Measurements from ENCODE around the gene NUBPL. TPM values are rescaled to one million over a fixed set of nuclear protein-coding genes. Genes with fewer than 3 reads are reported as not detected.

NUBPL gene
- polyA plus RNA-seq, 4 donors: 1.1 to 12.2 (median 4.6) TPM

- Histone ChIP-seq H3K36me3 (ENCODE audit: control insufficient read depth in 3 of 3, insufficient read depth in 2 of 3, low read depth in 1 of 3, low read length in 3 of 3) (no peaks in the 10 kb centered on the region), H3K4me3 (ENCODE audit: low read depth in 1 of 3, low read length in 3 of 3) (no peak overlapping the region), H3K4me1 (ENCODE audit: control insufficient read depth in 3 of 3, insufficient read depth in 2 of 3, low read depth in 1 of 3, low read length in 2 of 3) (peaks cover 0 to 2% (median 0%) of the 10 kb centered on the region in 3 donors), H3K9me3 (ENCODE audit: control insufficient read depth in 2 of 2, insufficient read depth in 1 of 2, low read depth in 1 of 2, low read length in 1 of 2) (no peaks in the 10 kb centered on the region), H3K27me3 (ENCODE audit: control insufficient read depth in 3 of 3, insufficient read depth in 3 of 3, low read length in 3 of 3) (no peaks in the 10 kb centered on the region), H3K27ac (ENCODE audit: low read depth in 1 of 3, low read length in 2 of 3) (no peak overlapping the region)
- DNase-seq: peak in 1 of 2 donors; percentile 69
- WGBS, 3 donors: 11 to 55% (median 21%) methylated on average over 3 of the region's 3 CpGs
- FAIRE-seq: no peak
Measured at GRCh38 chr14:31690056-31690455, 128.9 kb downstream of the NUBPL start.

- peak; percentile 11 to 24 for DNase-seq
- Histone ChIP-seq H3K27ac (ENCODE audit: low read depth in 1 of 3, low read length in 2 of 3) (no peak overlapping the region), H3K9me3 (ENCODE audit: control insufficient read depth in 2 of 2, insufficient read depth in 1 of 2, low read depth in 1 of 2, low read length in 1 of 2) (no peaks in the 10 kb centered on the region), H3K36me3 (ENCODE audit: control insufficient read depth in 3 of 3, insufficient read depth in 2 of 3, low read depth in 1 of 3, low read length in 3 of 3) (no peaks in the 10 kb centered on the region), H3K27me3 (ENCODE audit: control insufficient read depth in 3 of 3, insufficient read depth in 3 of 3, low read length in 3 of 3) (no peaks in the 10 kb centered on the region), H3K4me3 (ENCODE audit: low read depth in 1 of 3, low read length in 3 of 3) (no peak overlapping the region), H3K4me1 (ENCODE audit: control insufficient read depth in 3 of 3, insufficient read depth in 2 of 3, low read depth in 1 of 3, low read length in 2 of 3) (peaks cover 0 to 2% (median 0%) of the 10 kb centered on the region in 3 donors)
- FAIRE-seq: no peak
- 53 to 75% (median 69%) methylated on average over 1 of the region's 1 CpG for WGBS, 3 donors
Measured at GRCh38 chr14:31692376-31692781, 131.2 kb downstream of the NUBPL start.

- 16 to 47% (median 23%) methylated on average over 4 of the region's 4 CpGs for WGBS, 3 donors
- peaks cover 0 to 11% of the 10 kb centered on the region in 2 donors for H3K9me3 ChIP-seq (ENCODE audit: control insufficient read depth in 2 of 2, insufficient read depth in 1 of 2, low read depth in 1 of 2, low read length in 1 of 2)
- FAIRE-seq (no peak), DNase-seq (peak; percentile 26 to 28)
- no peak overlapping the region for H3K4me3 ChIP-seq (ENCODE audit: low read depth in 1 of 3, low read length in 3 of 3)
- no peaks in the 10 kb centered on the region for H3K36me3 ChIP-seq (ENCODE audit: control insufficient read depth in 3 of 3, insufficient read depth in 2 of 3, low read depth in 1 of 3, low read length in 3 of 3)
- H3K4me1 ChIP-seq (ENCODE audit: control insufficient read depth in 3 of 3, insufficient read depth in 2 of 3, low read depth in 1 of 3, low read length in 2 of 3): no peaks in the 10 kb centered on the region
- no peak overlapping the region for H3K27ac ChIP-seq (ENCODE audit: low read depth in 1 of 3, low read length in 2 of 3)
- no peaks in the 10 kb centered on the region for H3K27me3 ChIP-seq (ENCODE audit: control insufficient read depth in 3 of 3, insufficient read depth in 3 of 3, low read length in 3 of 3)
Measured at GRCh38 chr14:31696378-31696777, 135.2 kb downstream of the NUBPL start.

- Histone ChIP-seq H3K4me3 (ENCODE audit: low read depth in 1 of 3, low read length in 3 of 3) (no peak overlapping the region), H3K4me1 (ENCODE audit: control insufficient read depth in 3 of 3, insufficient read depth in 2 of 3, low read depth in 1 of 3, low read length in 2 of 3) (no peaks in the 10 kb centered on the region), H3K27ac (ENCODE audit: low read depth in 1 of 3, low read length in 2 of 3) (no peak overlapping the region), H3K9me3 (ENCODE audit: control insufficient read depth in 2 of 2, insufficient read depth in 1 of 2, low read depth in 1 of 2, low read length in 1 of 2) (peaks cover 0 to 29% of the 10 kb centered on the region in 2 donors), H3K36me3 (ENCODE audit: control insufficient read depth in 3 of 3, insufficient read depth in 2 of 3, low read depth in 1 of 3, low read length in 3 of 3) (peaks cover 0 to 13% (median 0%) of the 10 kb centered on the region in 3 donors), H3K27me3 (ENCODE audit: control insufficient read depth in 3 of 3, insufficient read depth in 3 of 3, low read length in 3 of 3) (no peaks in the 10 kb centered on the region)
- no peak for DNase-seq
- no peak for FAIRE-seq
Measured at GRCh38 chr14:31699809-31700208, 138.6 kb downstream of the NUBPL start.

GRCh38 chr14:31700282-31701074, 139.3 kb downstream of the NUBPL start:
- WGBS, 3 donors: 94 to 96% (median 95%) methylated on average over 26 to 35 of the region's 35 CpGs
- Histone ChIP-seq H3K27me3 (ENCODE audit: control insufficient read depth in 3 of 3, insufficient read depth in 3 of 3, low read length in 3 of 3) (no peaks in the 10 kb centered on the region), H3K36me3 (ENCODE audit: control insufficient read depth in 3 of 3, insufficient read depth in 2 of 3, low read depth in 1 of 3, low read length in 3 of 3) (peaks cover 0 to 17% (median 0%) of the 10 kb centered on the region in 3 donors), H3K27ac (ENCODE audit: low read depth in 1 of 3, low read length in 2 of 3) (no peak overlapping the region), H3K4me3 (ENCODE audit: low read depth in 1 of 3, low read length in 3 of 3) (no peak overlapping the region), H3K4me1 (ENCODE audit: control insufficient read depth in 3 of 3, insufficient read depth in 2 of 3, low read depth in 1 of 3, low read length in 2 of 3) (no peaks in the 10 kb centered on the region), H3K9me3 (ENCODE audit: control insufficient read depth in 2 of 2, insufficient read depth in 1 of 2, low read depth in 1 of 2, low read length in 1 of 2) (peaks cover 0 to 29% of the 10 kb centered on the region in 2 donors)
- DNase-seq: no peak
- no peak for FAIRE-seq

- 78 to 95% (median 91%) methylated on average over 2 of the region's 2 CpGs for WGBS, 3 donors
- FAIRE-seq (no peak), DNase-seq (no peak)
- Histone ChIP-seq H3K36me3 (ENCODE audit: control insufficient read depth in 3 of 3, insufficient read depth in 2 of 3, low read depth in 1 of 3, low read length in 3 of 3) (peaks cover 0 to 21% (median 0%) of the 10 kb centered on the region in 3 donors), H3K4me3 (ENCODE audit: low read depth in 1 of 3, low read length in 3 of 3) (no peak overlapping the region), H3K27ac (ENCODE audit: low read depth in 1 of 3, low read length in 2 of 3) (no peak overlapping the region), H3K4me1 (ENCODE audit: control insufficient read depth in 3 of 3, insufficient read depth in 2 of 3, low read depth in 1 of 3, low read length in 2 of 3) (no peaks in the 10 kb centered on the region), H3K27me3 (ENCODE audit: control insufficient read depth in 3 of 3, insufficient read depth in 3 of 3, low read length in 3 of 3) (no peaks in the 10 kb centered on the region), H3K9me3 (ENCODE audit: control insufficient read depth in 2 of 2, insufficient read depth in 1 of 2, low read depth in 1 of 2, low read length in 1 of 2) (peaks cover 0 to 36% of the 10 kb centered on the region in 2 donors)
Measured at GRCh38 chr14:31702130-31702529, 140.9 kb downstream of the NUBPL start.

- H3K27ac ChIP-seq (ENCODE audit: low read depth in 1 of 3, low read length in 2 of 3): no peak overlapping the region
- FAIRE-seq (no peak), DNase-seq (no peak)
- H3K27me3 ChIP-seq (ENCODE audit: control insufficient read depth in 3 of 3, insufficient read depth in 3 of 3, low read length in 3 of 3): no peaks in the 10 kb centered on the region
- no peak overlapping the region for H3K4me3 ChIP-seq (ENCODE audit: low read depth in 1 of 3, low read length in 3 of 3)
- peaks cover 0 to 38% of the 10 kb centered on the region in 2 donors for H3K9me3 ChIP-seq (ENCODE audit: control insufficient read depth in 2 of 2, insufficient read depth in 1 of 2, low read depth in 1 of 2, low read length in 1 of 2)
- H3K36me3 ChIP-seq (ENCODE audit: control insufficient read depth in 3 of 3, insufficient read depth in 2 of 3, low read depth in 1 of 3, low read length in 3 of 3): peaks cover 0 to 21% (median 0%) of the 10 kb centered on the region in 3 donors
- 59 to 86% (median 61%) methylated on average over 2 of the region's 2 CpGs for WGBS, 3 donors
- H3K4me1 ChIP-seq (ENCODE audit: control insufficient read depth in 3 of 3, insufficient read depth in 2 of 3, low read depth in 1 of 3, low read length in 2 of 3): no peaks in the 10 kb centered on the region
Measured at GRCh38 chr14:31703056-31703455, 141.9 kb downstream of the NUBPL start.

GRCh38 chr14:31705731-31706130, 144.5 kb downstream of the NUBPL start:
- 84 to 93% (median 84%) methylated on average over 14 of the region's 14 CpGs for WGBS, 3 donors
- FAIRE-seq: no peak

More at GRCh38 chr14:31705731-31706130, 144.5 kb downstream of the NUBPL start:
- no peaks in the 10 kb centered on the region for H3K4me1 ChIP-seq (ENCODE audit: control insufficient read depth in 3 of 3, insufficient read depth in 2 of 3, low read depth in 1 of 3, low read length in 2 of 3)
- H3K4me3 ChIP-seq (ENCODE audit: low read depth in 1 of 3, low read length in 3 of 3): no peak overlapping the region
- peaks cover 0 to 33% of the 10 kb centered on the region in 2 donors for H3K9me3 ChIP-seq (ENCODE audit: control insufficient read depth in 2 of 2, insufficient read depth in 1 of 2, low read depth in 1 of 2, low read length in 1 of 2)
- H3K27me3 ChIP-seq (ENCODE audit: control insufficient read depth in 3 of 3, insufficient read depth in 3 of 3, low read length in 3 of 3): no peaks in the 10 kb centered on the region
- DNase-seq: no peak
- H3K27ac ChIP-seq (ENCODE audit: low read depth in 1 of 3, low read length in 2 of 3): no peak overlapping the region
- H3K36me3 ChIP-seq (ENCODE audit: control insufficient read depth in 3 of 3, insufficient read depth in 2 of 3, low read depth in 1 of 3, low read length in 3 of 3): peaks cover 0 to 21% (median 0%) of the 10 kb centered on the region in 3 donors

Data from small intestine (tissue), 7 donors.